Measurements from ENCODE around the gene SNX30.

Gene SNX30

DNA sequence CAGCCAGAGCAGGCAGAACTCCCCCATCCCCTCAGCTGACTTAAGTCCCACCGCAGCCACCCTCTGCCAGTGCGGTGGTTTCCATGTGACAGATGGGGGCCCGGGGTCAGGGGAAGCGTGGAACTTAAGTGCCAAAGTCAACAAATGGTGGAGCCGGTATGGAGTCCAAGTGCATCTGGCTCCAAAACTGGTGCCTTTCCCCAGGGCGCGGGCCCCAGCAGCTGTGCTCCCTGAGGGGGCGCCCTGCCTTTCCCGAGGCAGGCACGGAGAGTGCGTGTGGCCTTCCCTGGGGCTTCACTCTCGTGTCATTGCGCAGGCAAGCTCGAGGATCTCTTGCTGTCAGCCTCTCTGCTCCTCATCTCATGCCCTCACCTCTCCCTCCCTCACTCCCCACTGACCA lies 106.3 kb downstream of the SNX30 start:
- H3K4me3 ChIP-seq (ENCODE audit: low read depth, low read length) = no peak overlapping the region
- TF ChIP-seq, protein P1, sequence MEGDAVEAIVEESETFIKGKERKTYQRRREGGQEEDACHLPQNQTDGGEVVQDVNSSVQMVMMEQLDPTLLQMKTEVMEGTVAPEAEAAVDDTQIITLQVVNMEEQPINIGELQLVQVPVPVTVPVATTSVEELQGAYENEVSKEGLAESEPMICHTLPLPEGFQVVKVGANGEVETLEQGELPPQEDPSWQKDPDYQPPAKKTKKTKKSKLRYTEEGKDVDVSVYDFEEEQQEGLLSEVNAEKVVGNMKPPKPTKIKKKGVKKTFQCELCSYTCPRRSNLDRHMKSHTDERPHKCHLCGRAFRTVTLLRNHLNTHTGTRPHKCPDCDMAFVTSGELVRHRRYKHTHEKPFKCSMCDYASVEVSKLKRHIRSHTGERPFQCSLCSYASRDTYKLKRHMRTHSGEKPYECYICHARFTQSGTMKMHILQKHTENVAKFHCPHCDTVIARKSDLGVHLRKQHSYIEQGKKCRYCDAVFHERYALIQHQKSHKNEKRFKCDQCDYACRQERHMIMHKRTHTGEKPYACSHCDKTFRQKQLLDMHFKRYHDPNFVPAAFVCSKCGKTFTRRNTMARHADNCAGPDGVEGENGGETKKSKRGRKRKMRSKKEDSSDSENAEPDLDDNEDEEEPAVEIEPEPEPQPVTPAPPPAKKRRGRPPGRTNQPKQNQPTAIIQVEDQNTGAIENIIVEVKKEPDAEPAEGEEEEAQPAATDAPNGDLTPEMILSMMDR (IDR thresholded peaks at IDR 0.05; ENCODE audit: low read depth, low read length, missing control alignments) = no peak
- in situ Hi-C loops (cut with HindIII; ENCODE audit: low sequenced_read_pairs) = no loop called here
- DNase-seq (ENCODE audit: low read depth) = no peak

DNA sequence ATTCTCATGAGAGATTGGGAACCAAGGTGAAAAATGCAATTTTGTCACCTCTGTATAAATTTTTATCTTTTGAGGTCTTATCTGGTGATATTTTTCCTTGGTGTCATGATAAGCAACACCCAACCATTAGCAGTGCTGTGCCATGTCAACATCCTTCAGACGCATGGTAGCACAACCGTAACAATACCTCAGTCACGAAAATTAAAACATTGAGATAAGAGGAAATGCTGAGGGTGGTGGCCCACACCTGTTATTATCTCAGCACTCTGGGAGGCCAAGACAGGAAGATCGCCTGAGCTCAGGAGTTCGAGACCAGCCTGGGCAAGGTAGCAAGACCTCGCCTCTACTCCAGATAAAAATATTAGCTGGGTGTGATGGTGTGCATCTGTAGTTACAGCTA lies 107.4 kb downstream of the SNX30 start:
- TF ChIP-seq, protein P1 (IDR thresholded peaks at IDR 0.05; ENCODE audit: low read depth, low read length, missing control alignments) = no peak
- no peak overlapping the region for H3K4me3 ChIP-seq (ENCODE audit: low read depth, low read length)
- no peak for DNase-seq (ENCODE audit: low read depth)
- in situ Hi-C loops (cut with HindIII; ENCODE audit: low sequenced_read_pairs) = no loop called here

DNA sequence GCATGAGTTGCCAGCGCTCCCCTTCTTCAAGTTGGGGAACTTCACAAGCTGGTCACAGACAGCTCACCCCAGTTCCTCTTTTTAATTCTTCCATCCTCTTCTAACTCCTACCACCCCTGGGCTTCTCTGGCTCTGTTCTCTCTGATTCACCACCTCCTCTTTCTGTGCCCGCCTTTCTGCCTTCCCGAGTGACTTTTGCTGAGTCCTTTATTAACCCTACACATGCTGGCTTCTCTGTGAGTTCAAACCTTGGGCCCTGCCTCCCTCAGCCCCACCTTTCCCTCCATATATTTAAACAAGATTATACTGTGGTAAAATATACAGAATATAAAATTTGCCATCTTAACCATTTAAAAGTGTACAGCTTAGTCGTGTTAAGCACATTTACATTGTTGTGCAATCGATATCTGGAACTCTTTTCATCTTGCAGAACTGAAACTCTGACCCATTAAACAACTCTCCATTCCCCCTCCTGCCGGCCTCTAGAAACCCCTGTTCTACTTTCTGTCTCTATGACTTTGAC lies 108.1 kb downstream of the SNX30 start:
- TF ChIP-seq, protein P1 (IDR thresholded peaks at IDR 0.05; ENCODE audit: low read depth, low read length, missing control alignments) = no peak
- no peak for DNase-seq (ENCODE audit: low read depth)
- in situ Hi-C loops (cut with HindIII; ENCODE audit: low sequenced_read_pairs) = no loop called here
- H3K4me3 ChIP-seq (ENCODE audit: low read depth, low read length) = no peak overlapping the region

DNA sequence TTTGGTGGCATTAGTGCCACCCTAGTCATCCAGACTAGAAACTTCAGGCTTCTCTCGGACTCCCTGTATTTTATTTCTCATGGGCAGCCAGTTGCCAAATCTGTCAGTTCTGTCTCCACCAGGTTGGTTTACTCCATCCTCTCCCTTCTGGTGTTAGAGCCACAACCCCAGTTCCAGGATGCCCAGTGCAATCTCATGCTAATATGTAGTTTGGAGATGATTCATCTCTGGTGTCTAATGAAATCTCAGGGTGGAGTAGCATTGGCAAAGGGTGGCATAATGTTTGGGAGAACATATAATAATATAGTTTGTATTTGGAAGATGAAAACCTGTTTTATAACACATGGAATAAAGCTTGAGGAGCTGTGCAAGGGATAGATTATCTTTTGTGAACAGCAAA lies 109.9 kb downstream of the SNX30 start:
- in situ Hi-C loops (cut with HindIII; ENCODE audit: low sequenced_read_pairs) = no loop called here
- TF ChIP-seq, protein P1 (IDR thresholded peaks at IDR 0.05; ENCODE audit: low read depth, low read length, missing control alignments) = no peak
- H3K4me3 ChIP-seq (ENCODE audit: low read depth, low read length) = no peak overlapping the region
- no peak for DNase-seq (ENCODE audit: low read depth)

DNA sequence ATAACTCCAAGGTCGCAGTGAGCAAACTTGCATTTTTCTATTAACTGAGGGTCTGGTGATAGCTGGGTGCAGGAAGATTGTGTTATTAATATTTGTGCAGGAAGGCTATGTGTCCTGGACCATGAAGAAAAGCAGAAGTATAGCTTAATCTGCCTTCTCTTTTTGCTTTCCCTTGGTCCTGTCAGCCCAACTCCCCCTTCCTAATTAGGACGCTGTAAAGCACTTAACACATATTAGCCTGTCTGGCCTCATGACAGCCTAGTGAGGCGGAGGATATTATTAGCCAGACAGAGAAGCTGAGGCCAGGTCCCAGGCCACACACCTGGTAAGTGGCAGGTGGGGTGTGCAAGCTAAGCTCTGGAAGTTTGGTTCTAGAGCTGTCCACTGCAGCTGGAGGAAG lies 110.6 kb downstream of the SNX30 start:
- TF ChIP-seq, protein P1 (IDR thresholded peaks at IDR 0.05; ENCODE audit: low read depth, low read length, missing control alignments) = no peak
- no peak for DNase-seq (ENCODE audit: low read depth)
- no peak overlapping the region for H3K4me3 ChIP-seq (ENCODE audit: low read depth, low read length)
- in situ Hi-C loops (cut with HindIII; ENCODE audit: low sequenced_read_pairs) = no loop called here

DNA sequence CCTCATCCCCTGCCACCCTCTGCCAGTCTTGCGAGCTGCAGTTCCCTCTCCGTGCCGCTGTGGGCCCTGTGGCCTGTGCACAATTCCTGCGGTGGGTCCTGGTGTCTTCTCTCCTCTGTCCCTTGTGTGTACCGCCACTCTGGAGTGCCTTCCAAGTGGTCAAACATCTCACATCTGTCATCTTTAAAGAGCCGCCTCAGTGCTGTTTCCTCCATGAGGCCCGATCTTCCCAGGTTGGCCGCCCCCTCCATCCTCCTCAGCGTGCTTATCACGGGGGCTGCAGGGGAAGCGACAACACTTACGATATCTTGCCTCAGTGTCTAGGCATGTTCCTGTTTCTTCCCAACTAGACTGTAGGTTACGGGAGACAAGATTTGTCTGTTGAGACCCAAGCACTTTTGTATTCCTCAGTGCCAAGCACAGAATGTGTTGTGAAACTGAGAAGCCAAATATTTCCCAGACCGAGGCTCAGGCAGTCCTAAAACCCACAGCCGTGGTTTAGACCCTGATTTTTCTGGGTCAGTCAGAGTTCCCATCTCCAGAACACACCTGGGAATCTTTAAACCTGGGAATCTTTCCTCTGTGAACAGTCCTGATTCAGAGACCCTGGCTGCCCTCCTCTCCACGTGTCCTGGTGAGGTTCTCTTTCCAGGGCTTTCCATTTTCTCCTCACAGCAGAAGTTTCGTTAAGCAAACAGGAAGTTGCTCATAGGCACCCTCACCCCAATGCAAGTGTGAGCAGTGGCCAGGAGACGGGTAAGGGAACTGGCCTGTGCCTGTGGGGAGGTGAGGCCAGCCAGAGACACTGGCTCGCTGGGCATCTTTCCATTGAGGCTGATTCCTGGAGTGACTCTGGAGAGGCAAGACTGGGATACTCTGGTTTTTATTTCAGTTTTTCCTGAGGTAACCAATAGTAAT lies 111.3 kb downstream of the SNX30 start:
- in situ Hi-C loops (cut with HindIII; ENCODE audit: low sequenced_read_pairs) = no loop called here
- DNase-seq (ENCODE audit: low read depth) = no peak
- TF ChIP-seq, protein P1 (IDR thresholded peaks at IDR 0.05; ENCODE audit: low read depth, low read length, missing control alignments) = no peak
- H3K4me3 ChIP-seq (ENCODE audit: low read depth, low read length) = no peak overlapping the region

All from astrocyte of the cerebellum (primary cell).